ENCODE results near the gene INTS11. TPM values are rescaled to one million over a fixed set of nuclear protein-coding genes. Genes with fewer than 3 reads are reported as not detected.

Gene INTS11
- total RNA-seq, 1 experiment from 2014 or later = 139 TPM

DNA sequence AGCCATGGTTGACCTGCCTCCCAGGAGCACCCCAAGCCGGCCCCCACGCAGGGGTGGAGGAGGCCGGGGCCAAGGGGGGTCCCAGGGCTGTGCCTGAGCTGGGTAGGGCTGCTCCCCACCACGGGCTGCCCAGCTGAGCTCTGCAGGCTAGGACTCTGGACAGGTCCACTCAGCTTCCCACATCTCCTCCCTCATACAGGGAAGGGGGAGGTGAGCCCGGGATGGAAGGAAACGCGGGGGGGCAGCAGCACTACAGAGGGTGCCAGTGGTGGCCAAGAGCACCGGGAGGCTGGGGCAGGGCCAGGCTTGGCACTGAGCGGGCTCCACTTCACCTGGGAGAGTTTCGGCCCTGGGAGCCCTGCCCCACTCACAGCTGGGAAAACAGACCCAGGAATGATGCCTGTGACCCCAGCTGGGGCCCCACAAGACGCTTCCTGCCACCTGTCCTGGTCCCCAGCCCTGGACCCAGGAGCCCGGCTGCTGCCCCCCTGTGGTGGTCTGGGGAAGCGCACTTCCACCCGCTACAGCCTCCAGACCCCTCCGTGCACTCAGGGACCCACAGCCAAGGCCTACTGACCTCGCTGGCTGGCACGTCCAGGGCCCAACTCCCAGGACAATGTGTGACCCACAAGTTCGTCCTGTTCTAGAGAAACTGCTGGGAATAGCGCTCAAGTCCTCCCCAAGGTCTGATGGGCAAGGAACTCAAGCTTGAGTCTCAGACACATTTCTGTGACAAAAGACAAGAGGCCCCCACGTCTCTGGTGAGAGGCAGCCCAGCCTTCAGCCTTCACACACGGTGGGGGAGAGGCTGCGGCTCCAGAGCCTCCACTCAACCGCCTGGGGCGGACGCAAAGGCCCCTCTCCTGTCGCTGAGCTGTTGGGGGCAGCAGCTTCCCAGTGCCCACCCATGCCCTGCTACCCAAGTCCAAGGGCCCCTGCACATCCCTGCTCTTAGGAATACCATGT lies 47.6 kb upstream of the INTS11 start:
- Histone ChIP-seq H3K14ac (ENCODE audit: insufficient read depth, low read length) (no peak overlapping the region; the same call in 1 of the 2 replicates), H3K4ac (ENCODE audit: low read depth, low read length) (no peak overlapping the region; the same call in 1 of the 2 replicates), H3K23ac (ENCODE audit: insufficient read length, low read depth, low read length) (no peak overlapping the region), H2AFZ (ENCODE audit: low read length) (no peak overlapping the region), H3K27ac (ENCODE audit: insufficient read length, low read depth, low read length) (no peak overlapping the region), H3T11ph (ENCODE audit: low read length) (no peak overlapping the region), H3K56ac (ENCODE audit: insufficient read length, low read depth, low read length) (no peak overlapping the region), H3K18ac (ENCODE audit: insufficient read length, low read depth, low read length) (no peak overlapping the region), H2BK5ac (ENCODE audit: insufficient read length, low read length) (no peak overlapping the region), H3K79me2 (ENCODE audit: insufficient read depth, low read length) (peaks cover 4% of the 10 kb centered on the region; the same call in 1 of the 2 replicates), H3K9me3 (ENCODE audit: control insufficient read depth, low read depth, low read length) (peaks cover 6% of the 10 kb centered on the region), H2BK15ac (ENCODE audit: low read depth, low read length) (no peak overlapping the region), H2AK5ac (ENCODE audit: insufficient read length, low read length) (no peak overlapping the region), H3K27me3 (ENCODE audit: insufficient read depth, low read length) (no peaks in the 10 kb centered on the region), H4K8ac (replicated peaks; ENCODE audit: insufficient read length, low read depth, low read length) (no peak overlapping the region), H4K91ac (ENCODE audit: insufficient read length, low read depth, low read length) (no peak overlapping the region), H3K9ac (ENCODE audit: extremely low read depth, insufficient read length, low read length) (no peak overlapping the region), H2BK12ac (ENCODE audit: insufficient read length, low read depth, low read length) (no peak overlapping the region), H4K5ac (ENCODE audit: insufficient read length, low read depth, low read length) (no peak overlapping the region), H3K4me2 (ENCODE audit: insufficient read depth, insufficient read length, low read length) (no peak overlapping the region), H2BK120ac (ENCODE audit: low read depth, low read length, poor library complexity, severe bottlenecking) (no peak overlapping the region), H3K4me1 (ENCODE audit: insufficient read depth, low read length) (no peaks in the 10 kb centered on the region; the same call in 1 of the 2 replicates), H4K20me1 (ENCODE audit: control insufficient read depth, insufficient read depth, insufficient read length) (no peaks in the 10 kb centered on the region), H3K79me1 (ENCODE audit: insufficient read depth, low read depth, low read length, poor library complexity, severe bottlenecking) (peaks cover 13% of the 10 kb centered on the region), H2BK20ac (ENCODE audit: low read depth, low read length, poor library complexity, severe bottlenecking) (no peak overlapping the region), H3K23me2 (ENCODE audit: insufficient read length, low read depth, low read length, poor library complexity, severe bottlenecking) (peaks cover 10% of the 10 kb centered on the region)
- Mint-ChIP-seq H3K27ac (no peak overlapping the region), H3K27me3 (ENCODE audit: low read depth) (peaks cover 5% of the 10 kb centered on the region; the same call in 1 of the 2 replicates), H3K9me3 (no peaks in the 10 kb centered on the region; a peak in 1 of 5 replicates), H3K4me3 (peak overlapping the region; percentile 83 to 88; a peak in 4 of 5 replicates), H3K4me1 (peaks cover 5 to 10% of the 10 kb centered on the region in 2 experiments), H3K36me3 (ENCODE audit: insufficient read depth in 1 of 3, low read depth in 3 of 3) (peaks cover 6 to 20% (median 12%) of the 10 kb centered on the region in 3 experiments)
- no CpG with 5 or more reads among the region's 26 CpGs for WGBS (ENCODE audit: extremely low coverage, insufficient read length, low lambda C conversion rate)
- TF ChIP-seq, protein P1, sequence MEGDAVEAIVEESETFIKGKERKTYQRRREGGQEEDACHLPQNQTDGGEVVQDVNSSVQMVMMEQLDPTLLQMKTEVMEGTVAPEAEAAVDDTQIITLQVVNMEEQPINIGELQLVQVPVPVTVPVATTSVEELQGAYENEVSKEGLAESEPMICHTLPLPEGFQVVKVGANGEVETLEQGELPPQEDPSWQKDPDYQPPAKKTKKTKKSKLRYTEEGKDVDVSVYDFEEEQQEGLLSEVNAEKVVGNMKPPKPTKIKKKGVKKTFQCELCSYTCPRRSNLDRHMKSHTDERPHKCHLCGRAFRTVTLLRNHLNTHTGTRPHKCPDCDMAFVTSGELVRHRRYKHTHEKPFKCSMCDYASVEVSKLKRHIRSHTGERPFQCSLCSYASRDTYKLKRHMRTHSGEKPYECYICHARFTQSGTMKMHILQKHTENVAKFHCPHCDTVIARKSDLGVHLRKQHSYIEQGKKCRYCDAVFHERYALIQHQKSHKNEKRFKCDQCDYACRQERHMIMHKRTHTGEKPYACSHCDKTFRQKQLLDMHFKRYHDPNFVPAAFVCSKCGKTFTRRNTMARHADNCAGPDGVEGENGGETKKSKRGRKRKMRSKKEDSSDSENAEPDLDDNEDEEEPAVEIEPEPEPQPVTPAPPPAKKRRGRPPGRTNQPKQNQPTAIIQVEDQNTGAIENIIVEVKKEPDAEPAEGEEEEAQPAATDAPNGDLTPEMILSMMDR (conservative IDR thresholded peaks at IDR 0.05) = peak; percentile 95
- peak; percentile 90 for DNase-seq
